ENCODE results near the gene NCAM2.

DNA sequence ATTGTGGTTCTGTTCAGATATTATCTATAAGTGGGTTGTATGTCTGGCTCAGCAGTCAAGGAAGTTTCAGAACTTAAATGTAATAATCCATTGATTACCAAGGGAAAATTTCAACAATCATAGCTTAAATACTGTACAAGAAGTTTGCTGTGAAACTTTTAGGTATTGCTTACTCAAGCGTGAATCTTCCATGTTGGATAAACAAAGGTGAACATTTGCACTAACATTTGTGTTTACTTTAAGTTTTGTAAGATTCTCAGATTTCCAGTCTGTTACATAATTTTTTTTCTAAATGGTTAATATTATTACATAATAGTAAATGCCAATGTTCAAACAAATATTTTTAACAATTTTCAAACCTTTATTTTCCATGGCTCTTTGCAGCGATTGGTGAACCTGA, 285.6 kb downstream of the NCAM2 start:
- no peak for TF ChIP-seq CTCF (IDR thresholded peaks at IDR 0.05)
- TF ChIP-seq POLR2A (IDR thresholded peaks at IDR 0.05): no peak

All from esophagus squamous epithelium (tissue), 4 donors.